GM21381 (cell line): ENCODE measurements around the gene PROSER2.
"Not testable (repeated sequence)": the region's sequence is repeated elsewhere in the genome, so short reads cannot be mapped to it uniquely, and the experiment has no call there.

Source experiments
- ATAC-seq: cut with Tn5 transposase; IDR thresholded peaks from one replicate; pipeline ENCODE4 v1.9.1; 2021; ENCODE audit warnings: mild to moderate bottlenecking, moderate library complexity; ENCODE audit not compliant: unreplicated experiment

Gene PROSER2

DNA sequence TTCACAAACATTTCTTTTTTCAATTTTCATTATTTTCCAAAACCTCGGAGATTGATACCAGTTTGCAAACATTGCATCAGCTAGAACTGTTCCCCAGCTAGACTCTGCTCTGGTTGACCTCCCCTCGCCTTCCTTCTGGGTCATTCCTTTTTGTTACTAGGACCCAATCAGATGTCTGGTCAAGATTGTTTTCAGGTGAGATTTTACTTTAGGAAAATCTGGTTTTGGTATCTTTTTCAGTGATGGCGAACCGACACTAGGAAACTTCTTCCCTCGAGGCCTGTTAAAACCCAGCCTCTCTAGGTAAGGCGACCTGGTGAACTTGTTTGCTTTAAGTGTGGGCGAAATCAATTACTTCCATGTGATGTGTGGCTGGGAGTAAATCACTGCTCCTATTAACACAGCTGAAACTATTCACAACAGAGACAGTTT lies 8.4 kb downstream of the PROSER2 start:
- no peak for ATAC-seq

DNA sequence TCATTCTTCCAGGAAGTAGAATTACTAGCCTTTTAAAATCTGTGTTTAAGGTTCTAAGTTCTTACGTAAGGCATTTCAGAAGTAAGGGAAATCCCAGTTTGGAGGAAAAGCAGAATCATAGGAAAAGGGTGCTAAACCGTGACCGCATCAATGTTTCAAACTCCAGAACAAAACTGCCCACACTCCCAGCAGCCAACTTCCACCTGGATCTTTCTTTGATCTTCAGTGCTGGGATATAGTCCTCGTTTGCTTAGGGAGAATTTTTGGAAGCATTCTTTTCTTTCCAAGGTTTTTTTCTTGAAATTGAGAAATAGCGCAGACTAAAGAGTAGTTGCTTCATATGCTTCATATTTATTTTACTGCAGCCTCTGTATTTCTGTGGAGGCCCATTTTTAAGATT lies 8.9 kb downstream of the PROSER2 start:
- ATAC-seq, result no peak

DNA sequence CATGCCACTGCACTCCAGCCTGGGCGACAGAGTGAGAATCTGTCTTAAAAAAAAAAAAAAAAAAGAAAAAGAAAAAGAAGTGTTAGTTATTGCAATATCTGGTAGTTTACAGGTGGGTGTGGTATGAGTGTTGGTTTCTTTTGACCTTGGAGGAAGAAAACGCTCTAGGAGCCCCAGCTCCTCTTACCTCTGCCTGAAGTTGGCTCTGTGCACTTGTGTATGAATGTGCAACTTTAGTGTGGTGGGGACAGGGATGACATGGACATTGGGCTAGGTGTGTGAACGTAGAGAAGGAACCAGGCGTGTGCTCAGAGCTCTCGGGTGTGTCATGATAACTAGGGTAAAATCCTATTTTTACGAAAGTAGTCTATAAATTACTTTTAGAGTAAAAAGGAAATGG lies 11.9 kb downstream of the PROSER2 start:
- no peak for ATAC-seq

DNA sequence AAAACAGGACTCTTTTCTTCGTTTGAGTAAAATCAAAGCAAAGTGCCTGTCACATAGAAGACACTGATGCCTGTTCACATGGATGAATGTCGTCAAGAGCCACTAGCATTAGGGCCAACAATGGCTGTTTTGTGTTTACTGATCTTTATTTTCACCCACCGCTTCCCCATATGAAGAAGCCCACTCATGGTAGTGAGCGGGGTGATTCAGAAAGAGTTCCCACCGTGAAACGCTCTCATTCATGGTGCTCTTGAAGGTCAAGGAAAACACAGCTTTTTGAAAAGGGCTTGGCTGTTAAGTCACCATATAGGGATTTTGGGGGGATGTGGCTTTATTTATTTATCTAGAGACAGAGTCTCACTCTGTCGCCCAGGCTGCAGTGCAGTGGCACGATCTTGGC lies 12.5 kb downstream of the PROSER2 start:
- ATAC-seq, result no peak

DNA sequence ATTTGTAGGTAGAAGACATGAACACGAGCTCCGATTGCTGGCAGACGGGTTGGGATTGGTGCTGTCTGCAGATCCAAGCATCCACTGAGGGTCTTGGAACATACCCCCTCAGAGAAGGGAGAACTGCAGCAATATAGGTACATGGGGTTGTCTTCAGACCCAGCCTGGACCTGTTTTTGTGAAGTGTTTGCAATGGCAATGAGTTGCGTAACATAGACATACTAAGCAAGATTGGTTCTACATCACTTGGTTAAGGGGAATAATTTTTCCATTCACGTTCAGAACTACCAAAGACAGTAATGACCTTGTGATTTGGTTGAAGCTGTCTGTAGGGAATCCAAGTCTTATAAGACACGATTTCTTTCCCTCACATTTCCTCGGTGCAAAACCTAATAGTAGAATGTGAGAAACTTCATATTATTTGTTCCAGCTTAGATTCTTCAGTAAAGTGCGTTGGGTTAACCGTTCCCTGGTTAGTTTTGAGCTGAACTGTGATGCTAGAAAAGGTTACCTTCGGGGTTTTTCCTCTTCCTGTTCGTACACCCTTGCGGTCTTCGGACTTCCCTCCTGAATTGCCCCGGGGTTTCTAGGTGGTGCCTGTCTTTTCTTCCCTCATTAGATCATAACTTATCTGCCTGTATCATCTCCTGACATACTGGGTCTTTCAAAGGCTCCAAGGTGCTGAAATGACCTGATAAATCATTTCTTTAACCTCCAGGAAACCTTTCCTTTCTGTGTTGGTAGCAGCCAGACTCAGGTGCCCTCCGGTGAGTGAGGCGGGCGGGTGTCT lies 14.4 kb downstream of the PROSER2 start:
- no peak for ATAC-seq

DNA sequence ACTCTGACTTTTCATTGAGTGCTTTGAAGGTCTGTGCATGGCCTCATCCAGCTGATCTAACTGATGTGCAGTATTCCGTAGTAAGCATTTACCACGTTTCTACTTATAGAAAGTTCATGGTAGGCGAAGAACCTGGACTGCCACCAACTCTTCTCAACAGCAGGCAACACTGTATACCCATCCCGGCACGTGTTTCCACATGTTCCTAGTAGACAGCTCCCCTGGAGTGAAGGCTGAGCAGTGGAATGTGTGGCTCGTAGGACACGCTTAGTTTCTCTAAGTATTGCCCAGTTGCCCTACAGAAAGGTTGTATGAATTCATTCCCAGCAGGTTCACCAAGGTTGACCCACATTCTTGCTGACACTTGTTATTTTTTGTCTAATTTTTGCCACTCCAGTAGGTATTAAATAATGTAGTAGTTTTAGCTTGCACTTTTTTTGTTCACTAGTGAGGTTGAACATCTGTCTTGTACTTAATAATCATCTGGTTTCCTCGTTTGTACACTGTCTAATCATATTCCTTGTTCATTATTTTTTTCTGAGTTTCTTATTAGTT lies 15.2 kb downstream of the PROSER2 start:
- ATAC-seq, result no peak

DNA sequence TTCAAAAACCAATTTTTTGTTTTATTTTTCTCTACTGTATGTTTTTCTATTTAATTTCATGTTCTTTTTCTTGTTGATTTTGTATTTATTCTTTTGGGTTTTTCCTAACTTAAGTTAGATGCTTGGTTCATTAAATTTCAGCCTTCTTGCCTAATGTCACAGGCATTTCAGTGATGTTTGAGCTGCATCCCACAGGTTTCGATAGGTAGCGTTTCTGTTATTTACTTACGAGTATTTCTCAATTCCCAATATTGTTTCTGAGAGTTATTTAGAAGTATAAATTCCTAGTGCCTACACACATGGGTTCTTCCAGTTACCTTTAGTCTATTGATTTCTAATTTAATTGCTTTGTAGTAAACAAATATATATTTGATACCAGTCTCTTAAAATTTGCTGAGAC lies 18.2 kb downstream of the PROSER2 start:
- no peak for ATAC-seq

DNA sequence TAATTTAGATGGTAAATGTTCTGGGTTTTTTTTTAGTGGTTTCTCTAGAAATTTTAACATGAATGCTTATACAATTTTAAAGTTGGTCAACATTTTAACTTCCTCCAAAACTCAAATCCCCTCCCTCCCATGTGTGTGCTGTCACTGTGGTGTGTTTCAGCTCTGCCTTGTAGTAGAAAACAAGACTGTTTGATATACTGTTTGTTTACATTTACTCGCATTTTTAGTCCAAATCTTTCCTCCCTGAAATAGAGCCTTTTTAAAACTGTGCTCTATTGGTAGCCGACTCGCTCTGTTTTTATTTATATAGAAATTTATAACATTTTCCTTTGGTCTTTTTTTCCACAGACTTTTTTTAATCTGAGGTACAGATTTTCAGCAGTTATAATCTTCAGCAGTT lies 19.3 kb downstream of the PROSER2 start:
- ATAC-seq, result no peak

DNA sequence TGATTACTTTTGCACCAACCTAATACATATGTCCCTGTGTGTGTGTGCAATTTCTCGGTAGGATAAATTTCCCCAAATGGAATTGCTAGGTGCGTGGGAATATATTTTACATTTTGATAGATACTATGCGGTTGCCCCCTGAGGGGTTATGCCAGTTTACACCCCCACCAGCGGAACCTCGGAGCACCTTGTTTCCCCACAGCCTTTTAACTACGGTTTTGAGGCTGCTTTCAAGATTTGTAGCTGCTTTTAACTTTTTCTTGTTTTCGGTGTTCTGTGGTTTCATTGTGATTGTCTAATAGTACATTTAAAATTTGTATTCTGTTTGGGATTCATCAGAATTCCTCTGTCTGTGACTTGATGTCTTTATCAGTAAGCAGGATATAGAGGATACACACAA lies 22.0 kb downstream of the PROSER2 start:
- ATAC-seq, result no peak

DNA sequence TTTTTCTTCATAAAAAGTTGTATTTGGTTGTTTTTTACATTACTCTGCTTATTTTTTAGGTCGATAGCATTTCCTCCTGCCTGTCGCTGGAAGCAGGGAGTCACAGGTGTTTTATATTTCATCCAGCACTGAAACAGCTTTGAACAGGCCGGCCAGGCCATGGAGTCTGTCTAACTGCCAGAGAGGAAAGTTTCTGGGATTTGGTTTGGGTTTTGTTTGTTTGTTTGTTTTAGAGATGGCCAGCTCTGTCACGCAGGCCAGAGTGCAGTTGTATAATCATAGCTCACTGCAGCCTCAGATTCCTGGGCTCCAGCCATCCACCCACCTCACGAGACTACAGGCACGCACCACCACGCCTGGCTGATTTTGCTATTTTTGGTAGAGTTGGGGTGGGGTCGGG lies 23.4 kb downstream of the PROSER2 start:
- ATAC-seq, result no peak

DNA sequence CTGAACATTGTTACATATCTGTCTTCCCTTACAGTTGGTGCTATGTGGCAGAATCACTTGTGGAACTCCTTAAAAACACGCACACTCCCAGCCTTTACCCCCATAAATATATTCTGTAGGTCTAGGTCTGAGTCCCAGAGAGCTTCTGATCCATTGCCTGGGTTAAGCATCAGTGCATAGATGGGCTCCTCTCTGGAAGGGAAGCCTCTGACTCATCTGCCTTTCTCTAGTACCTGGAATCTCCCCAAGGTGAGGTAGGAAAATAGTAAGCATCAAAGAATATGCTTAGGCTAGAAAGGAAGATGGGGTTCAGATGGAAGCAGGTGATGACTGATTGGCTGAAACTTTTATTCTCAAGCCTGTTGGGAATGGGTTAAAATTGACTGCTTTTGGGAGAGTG lies 26.1 kb downstream of the PROSER2 start:
- no peak for ATAC-seq

DNA sequence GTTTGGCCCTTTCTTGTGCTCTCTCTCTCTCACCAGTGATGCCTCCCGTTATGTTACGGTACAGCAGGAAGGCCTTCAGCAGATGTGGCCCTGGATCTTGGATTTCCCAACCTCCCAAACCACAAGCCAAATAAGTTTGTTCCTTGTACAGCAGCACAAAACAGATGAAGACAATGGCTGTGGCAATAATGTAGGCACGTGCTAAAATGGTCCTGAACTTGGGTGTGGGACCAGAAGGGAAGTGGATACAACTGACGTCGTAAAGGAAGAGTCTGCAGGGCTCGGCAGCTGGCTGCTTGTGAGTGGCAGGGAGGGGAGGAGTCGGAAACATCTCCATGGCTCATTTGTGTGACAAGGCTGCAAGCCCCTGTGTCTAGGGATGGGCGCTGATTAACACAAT lies 26.8 kb downstream of the PROSER2 start:
- no peak for ATAC-seq

DNA sequence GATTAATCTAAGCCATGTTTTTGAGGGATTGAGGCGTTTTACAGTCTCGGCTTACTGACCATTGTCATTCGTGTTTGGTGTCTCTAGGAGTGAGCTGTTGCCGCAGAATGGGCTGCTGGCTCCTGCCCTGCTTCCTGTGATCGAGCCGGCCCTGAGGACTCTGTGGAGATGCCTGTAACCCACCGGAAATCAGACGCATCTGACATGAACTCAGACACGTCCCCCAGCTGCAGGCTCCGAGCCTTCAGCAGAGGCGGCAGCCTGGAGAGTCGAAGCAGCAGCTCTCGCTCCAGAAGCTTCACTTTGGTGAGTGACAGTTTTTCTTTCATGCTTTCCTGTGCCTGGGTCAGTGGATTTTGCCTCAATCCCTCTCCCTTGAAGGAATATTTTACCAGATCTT lies 28.8 kb downstream of the PROSER2 start:
- no peak for ATAC-seq

DNA sequence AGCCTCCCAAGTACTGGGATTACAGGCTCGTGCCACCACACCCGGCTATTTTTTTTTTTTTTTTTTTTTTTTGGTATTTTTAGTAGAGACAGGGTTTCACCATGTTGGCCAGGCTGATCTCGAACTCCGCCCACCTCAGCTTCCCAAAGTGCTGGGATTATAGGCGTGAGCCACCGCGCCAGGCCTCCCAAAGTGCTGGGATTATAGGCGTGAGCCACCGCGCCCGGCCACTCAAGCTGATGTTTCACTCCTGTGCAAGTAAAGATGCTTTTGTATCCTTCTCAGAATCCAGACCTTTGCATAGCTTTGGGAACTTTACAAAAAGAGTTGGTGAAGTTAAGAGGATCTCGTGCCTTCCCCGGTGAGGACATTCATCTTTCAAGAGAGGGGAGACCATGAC lies 29.5 kb downstream of the PROSER2 start:
- ATAC-seq, result not testable (repeated sequence)

DNA sequence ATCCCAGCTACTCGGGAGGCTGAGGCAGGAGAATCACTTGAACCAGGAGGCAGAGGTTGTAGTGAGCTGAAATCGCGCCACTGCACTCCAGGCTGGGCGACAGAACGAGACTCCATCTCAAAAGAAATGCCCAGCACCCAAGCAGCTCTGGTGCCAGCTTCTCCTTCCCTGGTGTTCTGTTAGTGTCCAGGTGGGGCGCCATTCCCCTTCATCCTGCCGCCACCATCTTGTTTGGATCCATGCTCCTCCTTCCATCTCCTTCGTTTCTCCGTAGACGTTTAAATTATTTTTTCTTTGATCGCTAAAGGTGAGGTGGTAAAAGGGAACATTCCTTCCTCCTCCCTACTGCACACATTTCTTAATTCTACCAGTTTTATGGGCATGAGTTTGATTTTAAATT lies 30.3 kb downstream of the PROSER2 start:
- no peak for ATAC-seq

DNA sequence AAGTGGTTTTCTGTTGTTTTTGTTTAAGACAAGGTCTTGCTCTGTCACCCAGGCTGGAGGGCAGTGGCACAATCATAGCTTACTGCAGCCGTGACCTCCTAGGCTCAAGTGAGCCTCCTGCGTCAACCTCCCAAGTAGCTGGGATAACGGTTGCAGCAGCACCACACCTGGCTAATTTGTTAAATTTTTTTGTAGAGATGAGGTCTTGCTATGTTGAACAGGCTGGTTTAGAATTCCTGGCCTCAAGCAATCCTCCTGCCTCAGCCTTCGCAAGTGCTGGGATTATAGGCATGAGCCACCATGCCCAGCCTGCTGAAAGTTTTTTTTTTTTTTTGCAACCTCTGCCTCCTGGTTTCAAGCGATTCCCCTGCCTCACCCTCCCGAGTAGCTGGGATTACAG lies 31.1 kb downstream of the PROSER2 start:
- ATAC-seq, result no peak

DNA sequence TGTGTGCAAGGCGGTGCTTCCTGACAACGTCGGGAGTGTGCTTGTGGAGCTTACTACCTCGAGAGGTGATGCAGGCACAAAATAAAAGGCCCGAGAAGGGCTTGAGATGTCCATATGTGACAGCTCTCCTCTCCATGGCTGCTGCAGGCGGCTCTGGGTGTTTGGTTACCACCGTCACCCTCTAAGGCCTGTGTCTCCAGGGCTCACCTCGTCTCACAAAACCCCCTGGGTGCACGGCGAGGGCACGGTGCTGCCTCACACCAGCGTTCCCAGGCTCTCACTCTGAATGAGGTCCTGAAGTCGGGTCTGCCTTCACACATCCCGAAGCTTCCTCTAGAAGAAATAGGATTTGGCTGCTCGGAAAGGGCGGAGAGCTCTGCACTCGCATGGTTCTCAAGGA lies 32.9 kb downstream of the PROSER2 start:
- ATAC-seq, result no peak

DNA sequence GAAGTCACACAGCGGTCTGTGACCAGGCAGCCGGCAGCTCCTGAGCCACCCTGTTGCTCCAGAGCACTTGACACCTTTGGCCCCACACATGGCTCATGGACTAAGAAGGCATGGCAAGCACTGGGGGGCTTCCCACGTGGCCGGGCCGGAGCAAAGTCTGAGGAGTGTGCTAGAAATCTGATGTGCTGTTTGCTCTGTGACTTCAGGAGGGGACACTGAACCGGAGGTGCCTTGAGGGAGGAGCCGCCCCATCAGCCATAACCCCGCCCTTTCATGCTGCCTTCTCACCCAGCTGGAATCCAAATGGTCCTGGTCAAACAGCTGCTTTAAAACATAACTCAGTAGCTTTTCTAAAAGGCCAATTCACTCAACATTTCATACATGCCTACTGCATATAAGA lies 33.5 kb downstream of the PROSER2 start:
- no peak for ATAC-seq

DNA sequence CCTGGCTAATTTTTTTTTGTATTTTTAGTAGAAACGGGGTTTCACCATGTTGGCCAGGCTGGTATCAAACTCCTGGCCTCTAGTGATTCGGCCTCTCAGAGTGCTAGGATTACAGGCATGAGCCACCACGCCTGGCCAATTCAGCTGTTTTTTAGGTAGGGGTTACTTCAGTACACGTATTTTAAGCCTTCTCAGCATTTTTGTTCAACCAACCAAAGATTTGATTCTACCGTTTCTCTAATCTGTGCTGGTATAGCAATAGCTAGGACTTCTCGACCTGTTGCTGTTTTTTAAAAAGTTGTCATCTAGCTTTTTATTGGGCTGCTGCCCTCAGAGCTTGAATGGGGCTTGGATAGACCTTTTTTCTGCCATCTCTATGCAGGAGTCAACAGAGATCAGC lies 34.9 kb downstream of the PROSER2 start:
- no peak for ATAC-seq

DNA sequence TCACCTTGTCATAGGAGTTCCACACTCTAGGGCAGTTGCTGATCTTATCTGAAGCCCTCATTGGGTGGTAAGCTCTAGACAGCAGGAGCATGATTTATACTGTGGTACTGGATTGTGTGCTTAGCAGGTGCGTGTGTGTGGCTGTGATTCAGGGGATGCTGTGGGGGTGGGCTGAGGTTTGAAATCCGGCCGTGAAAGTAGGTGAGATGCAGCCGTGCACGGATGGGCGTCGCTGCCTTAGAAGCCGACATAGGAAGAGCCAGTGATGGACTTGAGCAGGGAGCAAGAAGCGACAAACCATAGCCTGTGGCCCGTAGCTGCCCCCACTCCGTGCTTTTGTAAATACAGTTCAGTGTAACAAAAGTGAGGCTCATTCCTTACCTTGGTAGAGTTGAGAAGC lies 38.2 kb downstream of the PROSER2 start:
- ATAC-seq, result no peak

DNA sequence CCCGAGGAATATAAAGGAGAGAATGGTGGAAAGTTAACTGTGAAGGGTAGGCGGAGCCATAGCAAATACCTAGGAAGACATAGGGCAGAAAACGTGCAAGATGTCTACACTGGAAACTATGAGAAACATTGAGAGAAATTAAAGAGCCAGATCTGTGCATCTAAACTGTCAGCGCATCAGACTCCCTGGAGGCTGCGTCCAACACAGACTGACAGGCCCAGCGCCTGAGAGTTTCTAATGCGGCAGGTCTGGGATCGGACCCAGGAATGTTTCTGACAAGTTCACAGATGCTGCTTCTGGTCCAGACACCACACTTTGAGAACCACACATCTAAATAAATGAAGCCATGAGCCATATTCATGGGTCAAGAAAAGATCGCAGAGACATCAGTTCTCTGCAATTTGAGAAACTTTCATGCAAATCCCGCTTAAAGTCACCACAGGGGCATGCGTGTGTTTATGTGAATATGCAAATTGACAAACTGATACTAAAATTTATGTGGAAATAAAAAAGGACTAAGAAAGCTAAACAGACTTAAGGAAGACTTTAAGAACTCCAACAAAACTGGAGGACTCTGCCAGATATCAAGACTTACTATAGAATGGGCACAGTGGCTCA lies 38.8 kb downstream of the PROSER2 start:
- no peak for ATAC-seq

DNA sequence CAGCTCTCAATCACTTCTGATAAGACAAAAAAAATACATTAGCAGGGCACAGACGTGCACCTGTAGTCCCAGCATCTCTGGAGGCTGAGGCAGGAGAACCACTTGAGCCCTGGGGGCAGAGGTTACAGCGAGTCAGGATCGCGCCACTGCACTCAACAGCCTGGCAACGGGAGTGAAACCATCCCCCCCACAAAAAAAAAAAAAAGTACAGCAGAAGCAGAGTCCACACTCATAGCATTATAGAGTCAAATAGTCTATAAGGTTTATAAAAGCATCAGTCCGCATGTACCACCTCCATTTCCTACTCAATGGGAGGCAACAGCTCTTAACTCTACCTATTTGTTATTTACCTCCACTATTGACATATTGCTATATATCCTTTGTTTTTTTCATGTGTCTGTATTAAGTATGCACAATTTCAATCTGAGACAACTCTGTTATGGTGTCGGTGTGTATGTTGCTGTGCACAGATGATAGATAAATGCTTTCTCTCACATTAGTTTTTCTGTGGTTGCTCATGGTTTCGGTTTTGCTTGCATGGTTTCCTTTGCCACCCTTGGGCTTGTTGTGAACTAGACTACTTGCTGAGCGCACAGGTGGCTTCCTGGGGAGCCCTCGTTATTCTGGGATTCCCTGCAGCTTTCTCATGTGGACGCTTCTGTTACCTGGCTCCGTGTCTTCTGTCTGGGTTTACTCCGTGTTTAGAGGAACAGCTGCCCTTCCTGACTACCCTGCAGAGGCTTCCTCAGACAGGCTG lies 40.4 kb downstream of the PROSER2 start:
- ATAC-seq, result peak; percentile 89
